Endothelial cell of hepatic sinusoid (primary cell): Measurements from ENCODE around the gene ACTL10.
"Not testable (repeated sequence)": the region's sequence is repeated elsewhere in the genome, so short reads cannot be mapped to it uniquely, and the experiment has no call there.

Experiments used
- in situ Hi-C: cut with HindIII; loops from 2 replicates; pipeline ENCODE4 v1.10.0; 2017; ENCODE audit warnings: low sequenced_read_pairs

The ACTL10 gene

GRCh38 chr20:33693289-33693688 lies 26.5 kb downstream of the ACTL10 start:
- in situ Hi-C loops, result no loop called here

DNA sequence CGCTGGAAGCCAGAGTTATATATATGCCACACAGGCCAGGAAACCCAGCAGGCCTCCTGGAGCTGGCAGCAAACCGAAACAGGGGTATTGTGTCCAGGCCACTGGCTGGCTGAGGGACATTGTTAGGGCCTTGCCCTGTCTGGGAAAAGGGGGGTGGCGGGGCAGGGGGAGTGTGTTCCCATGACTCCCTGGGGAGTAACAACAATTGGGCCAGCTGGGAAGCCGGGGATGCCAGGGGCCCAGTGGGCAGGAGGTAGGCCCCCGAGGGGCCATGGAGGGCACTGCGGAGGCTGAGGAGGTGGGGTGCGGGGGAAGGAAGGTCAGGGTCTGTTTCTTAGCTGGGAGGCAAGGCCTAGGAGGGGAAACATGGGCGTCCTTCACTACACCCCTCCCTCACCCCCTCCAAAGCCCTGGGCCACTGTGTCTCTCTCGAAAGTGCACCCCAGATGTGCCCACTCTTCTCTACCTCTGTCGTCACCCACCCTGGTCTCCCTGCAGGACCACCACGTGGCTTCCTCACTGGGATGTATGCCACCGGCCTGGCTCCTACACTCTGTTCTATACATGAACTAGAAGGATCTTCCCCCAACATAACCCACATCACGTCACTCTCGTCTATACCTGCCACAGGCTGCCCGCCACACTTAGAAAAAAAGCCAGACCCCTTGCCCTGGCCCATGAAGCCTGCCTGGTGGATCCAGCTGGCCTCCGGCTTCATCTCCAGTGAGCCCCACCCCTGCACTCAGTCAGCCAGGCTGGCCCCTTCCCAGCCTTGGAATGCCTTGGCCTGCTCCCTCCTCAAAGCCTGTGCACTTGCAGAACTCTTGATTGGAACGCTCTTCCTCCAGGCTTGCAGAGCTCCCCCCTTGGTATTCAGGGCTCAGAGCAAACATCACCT lies 27.2 kb downstream of the ACTL10 start:
- in situ Hi-C loops, result no loop called here

DNA sequence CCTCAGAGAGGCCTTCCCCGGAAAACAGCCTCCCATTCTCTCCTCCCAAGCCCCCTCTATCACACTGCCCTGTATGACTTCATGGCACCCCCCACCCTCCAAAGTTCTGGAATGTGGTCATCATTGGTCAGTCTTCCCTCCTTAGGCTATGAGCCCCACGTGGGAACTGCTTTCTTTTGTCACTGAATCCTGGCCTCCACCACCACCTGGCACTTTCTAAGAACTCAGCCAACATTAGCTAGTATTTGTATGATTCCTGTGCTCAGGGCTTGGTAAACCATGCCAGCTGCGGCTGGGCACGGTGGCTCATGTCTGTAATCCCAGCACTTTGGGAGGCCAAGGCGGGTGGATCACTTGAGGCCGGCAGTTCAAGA lies 27.9 kb downstream of the ACTL10 start:
- in situ Hi-C loops, result no loop called here

GRCh38 chr20:33696448-33696847 lies 29.7 kb downstream of the ACTL10 start:
- in situ Hi-C loops, result no loop called here

GRCh38 chr20:33697129-33697528 lies 30.4 kb downstream of the ACTL10 start:
- in situ Hi-C loops, result no loop called here

DNA sequence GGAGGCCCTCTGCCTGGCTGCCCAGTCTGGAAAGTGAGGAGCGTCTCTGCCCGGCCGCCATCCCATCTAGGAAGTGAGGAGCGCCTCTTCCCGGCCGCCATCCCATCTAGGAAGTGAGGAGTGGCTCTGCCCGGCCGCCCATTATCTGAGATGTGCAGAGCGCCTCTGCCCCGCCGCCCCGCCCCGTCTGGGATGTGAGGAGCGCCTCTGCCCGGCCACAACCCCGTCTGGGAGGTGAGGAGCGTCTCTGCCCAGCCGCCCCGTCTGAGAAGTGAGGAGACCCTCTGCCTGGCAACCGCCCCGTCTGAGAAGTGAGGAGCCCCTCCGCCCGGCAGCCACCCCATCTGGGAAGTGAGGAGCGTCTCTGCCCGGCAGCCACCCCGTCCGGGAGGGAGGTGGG lies 32.2 kb downstream of the ACTL10 start:
- in situ Hi-C loops, result not testable (repeated sequence)

DNA sequence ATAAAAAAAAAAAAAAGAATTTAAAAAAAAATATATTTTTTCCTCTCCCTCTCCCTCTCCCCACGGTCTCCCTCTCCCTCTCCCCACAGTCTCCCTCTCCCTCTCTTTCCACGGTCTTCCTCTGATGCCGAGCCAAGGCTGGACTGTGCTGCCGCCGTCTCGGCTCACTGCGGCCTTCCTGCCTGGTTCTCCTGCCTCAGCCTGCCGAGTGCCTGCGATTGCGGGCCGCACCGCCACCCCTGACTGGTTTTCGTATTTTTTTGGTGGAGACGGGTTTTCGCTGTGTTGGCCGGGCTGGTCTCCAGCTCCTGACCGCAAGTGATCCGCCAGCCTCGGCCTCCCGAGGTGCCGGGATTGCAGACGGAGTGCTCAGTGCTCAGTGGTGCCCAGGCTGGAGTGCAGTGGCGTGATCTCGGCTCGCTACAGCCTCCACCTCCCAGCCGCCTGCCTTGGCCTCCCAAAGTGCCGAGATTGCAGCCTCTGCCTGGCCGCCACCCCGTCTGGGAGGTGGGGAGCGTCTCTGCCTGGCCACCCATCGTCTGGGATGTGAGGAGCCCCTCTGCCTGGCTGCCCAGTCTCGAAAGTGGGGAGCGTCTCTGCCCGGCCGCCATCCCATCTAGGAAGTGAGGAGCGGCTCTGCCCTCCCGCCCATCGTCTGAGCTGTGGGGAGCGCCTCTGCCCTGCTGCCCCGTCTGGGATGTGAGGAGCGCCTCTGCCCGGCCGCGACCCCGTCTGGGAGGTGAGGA lies 34.1 kb downstream of the ACTL10 start:
- in situ Hi-C loops, result not testable (repeated sequence)

- in situ Hi-C loops, result no loop called here
These were observed 35.1 kb downstream of the ACTL10 start for GRCh38 chr20:33701629-33702450.

DNA sequence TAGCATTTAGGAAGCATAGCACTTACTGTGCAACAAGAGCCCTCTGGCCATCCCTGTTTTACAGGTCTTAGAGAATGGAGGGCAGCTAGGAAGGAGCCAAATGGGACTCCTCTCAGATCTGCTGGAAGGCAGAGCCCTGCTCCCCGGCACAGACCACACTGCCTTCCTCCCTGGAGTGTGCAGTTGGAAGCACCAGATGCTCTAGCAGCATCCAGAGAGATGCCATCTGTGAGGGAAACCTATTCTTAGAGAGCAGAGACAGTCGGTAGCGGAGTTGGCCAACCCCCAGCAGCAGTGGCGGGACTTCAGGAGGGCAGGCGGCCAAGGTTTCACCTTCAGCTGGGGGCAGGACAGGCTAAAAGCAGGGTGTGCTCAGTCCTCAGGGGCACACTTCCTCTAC lies 36.1 kb downstream of the ACTL10 start:
- in situ Hi-C loops, result no loop called here

DNA sequence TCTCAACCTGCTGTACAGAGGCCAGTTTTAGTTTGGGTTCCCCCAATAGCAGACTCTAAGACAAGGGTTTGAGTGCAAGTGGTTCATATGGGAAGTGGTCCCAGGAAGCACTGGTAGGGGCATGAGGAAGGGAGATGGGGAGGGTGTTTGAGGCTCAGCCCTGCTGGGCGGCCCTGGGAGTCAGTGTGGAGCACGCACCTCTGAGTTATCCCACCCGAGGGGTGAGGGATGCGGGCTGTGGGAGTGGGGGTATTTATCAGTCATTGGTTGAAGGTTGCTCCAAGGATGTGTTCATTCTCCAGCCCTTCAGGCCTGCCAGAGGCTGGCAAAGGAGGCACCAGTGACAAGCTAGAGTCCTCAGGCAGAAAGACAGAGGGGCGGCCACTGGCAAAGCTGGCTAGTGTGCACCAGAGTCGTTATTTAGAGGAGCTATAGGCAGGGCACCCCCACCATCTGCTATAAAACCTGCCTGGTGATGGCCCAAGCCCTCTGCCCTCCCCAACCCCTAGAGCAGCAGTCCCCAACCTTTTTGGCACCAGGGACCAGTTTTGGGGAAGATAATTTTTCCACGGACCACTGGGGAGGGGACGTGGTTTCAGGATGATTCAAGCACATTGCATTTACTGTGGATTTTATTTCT lies 36.9 kb downstream of the ACTL10 start:
- in situ Hi-C loops, result no loop called here

- in situ Hi-C loops, result no loop called here
These were observed 37.6 kb downstream of the ACTL10 start for GRCh38 chr20:33704197-33704924.

DNA sequence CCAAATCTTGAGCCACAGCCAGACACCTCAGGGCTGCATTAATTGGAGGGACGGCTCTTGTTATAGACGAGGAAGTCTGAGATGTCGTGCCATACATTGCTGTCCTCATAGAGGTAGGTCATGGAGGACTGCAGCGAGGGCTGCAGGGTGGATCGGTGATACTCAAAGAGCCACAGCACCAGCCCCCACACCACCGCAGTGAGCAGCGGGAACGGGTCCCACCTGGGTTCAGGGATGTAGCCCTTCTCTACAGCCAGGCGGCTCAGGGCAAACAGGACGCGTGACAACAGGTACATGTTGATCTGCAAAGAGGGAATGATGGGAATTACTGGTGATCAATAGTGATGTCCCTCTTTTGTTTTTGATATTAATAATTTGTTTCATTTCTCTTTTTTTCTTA lies 40.9 kb downstream of the ACTL10 start:
- in situ Hi-C loops, result no loop called here

GRCh38 chr20:33709398-33709797 lies 42.7 kb downstream of the ACTL10 start:
- in situ Hi-C loops, result no loop called here

DNA sequence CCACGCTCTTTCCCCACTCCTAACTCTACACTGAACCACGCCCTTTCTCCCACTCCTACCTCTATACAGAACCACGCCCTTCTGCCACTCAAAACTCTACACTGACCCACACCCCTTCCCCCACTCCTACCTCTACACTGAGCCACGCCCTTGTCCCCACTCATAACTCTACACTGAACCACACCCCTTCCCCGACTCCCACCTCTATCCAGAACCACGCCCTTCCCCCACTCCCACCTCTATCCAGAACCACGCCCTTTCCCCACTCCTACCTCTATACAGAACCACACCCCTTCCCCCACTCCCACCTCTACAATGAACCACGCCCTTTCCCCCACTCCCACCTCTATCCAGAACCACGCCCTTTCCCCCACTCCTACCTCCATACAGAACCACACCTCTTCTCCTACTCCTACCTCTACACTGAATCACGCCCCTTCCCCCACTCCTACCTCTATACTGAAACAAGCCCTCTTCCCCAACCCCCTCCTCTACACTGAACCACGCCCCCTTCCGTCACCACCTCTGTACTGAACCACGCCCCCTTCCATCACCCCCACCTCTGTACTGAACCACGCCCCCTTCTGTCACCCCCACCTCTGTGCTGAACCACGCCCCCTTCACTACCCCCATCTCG lies 43.3 kb downstream of the ACTL10 start:
- in situ Hi-C loops, result no loop called here

GRCh38 chr20:33710681-33711445 lies 44.1 kb downstream of the ACTL10 start:
- in situ Hi-C loops, result no loop called here

DNA sequence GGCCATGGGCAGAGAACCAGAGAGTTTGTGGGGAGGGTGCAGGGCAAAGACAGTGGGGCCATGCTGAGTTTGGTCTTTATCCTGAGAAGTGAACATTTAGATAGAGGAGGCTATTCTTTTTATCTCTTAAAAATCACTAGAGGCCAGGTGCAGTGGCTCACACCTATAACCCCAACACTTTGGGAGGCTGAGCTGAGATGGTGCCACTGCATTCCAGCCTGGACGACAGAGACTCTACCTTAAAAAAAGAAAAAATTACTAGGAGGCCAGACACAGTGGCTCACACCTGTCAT lies 44.6 kb downstream of the ACTL10 start:
- in situ Hi-C loops, result no loop called here

GRCh38 chr20:33713865-33714367 lies 47.2 kb downstream of the ACTL10 start:
- in situ Hi-C loops, result no loop called here

DNA sequence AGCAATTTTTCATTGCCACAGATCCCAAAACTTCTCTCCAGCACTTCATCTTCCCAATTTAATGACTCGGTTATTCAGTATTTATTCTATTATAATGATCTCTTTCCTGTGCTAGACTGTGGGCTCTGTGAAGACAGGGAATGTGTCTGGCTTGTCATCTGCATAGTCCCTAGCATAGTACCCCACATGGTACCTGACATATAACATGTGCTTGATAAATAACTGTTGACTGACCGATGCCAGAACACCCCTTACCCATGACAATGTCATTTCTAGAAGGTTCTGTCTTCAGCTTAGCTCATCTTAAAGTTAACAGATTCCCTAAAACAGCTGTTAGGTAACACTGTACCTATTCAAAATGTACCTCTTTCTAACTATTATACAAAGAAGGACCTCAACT lies 49.8 kb downstream of the ACTL10 start:
- in situ Hi-C loops, result no loop called here
